ENCODE data around the gene SKI.
"Not testable (repeated sequence)": the region's sequence is repeated elsewhere in the genome, so short reads cannot be mapped to it uniquely, and the experiment has no call there.

The SKI gene

GRCh38 chr1:2231532-2232254, 3.6 kb downstream of the SKI start:
- DNase-seq = no peak

GRCh38 chr1:2232255-2232915, 4.3 kb downstream of the SKI start:
- DNase-seq = no peak

- DNase-seq = no peak
These were observed 4.9 kb downstream of the SKI start for GRCh38 chr1:2232916-2233438.

- DNase-seq = no peak
These were observed 5.3 kb downstream of the SKI start for GRCh38 chr1:2233468-2233867.

- DNase-seq = no peak
These were observed 6.1 kb downstream of the SKI start for GRCh38 chr1:2233997-2234761.

- no peak for DNase-seq
These were observed 6.6 kb downstream of the SKI start for GRCh38 chr1:2234762-2235113.

GRCh38 chr1:2235300-2235998, 7.3 kb downstream of the SKI start:
- no peak for DNase-seq

- DNase-seq = no peak
These were observed 8.9 kb downstream of the SKI start for GRCh38 chr1:2236695-2237677.

- no peak for DNase-seq
These were observed 9.7 kb downstream of the SKI start for GRCh38 chr1:2237773-2238172.

GRCh38 chr1:2238361-2239012, 10.4 kb downstream of the SKI start:
- no peak for DNase-seq

GRCh38 chr1:2239013-2239370, 10.9 kb downstream of the SKI start:
- no peak for DNase-seq

GRCh38 chr1:2239384-2239985, 11.4 kb downstream of the SKI start:
- no peak for DNase-seq

GRCh38 chr1:2240270-2241156, 12.4 kb downstream of the SKI start:
- no peak for DNase-seq

- DNase-seq = no peak
These were observed 13.7 kb downstream of the SKI start for GRCh38 chr1:2241820-2242219.

- DNase-seq = no peak
These were observed 15.0 kb downstream of the SKI start for GRCh38 chr1:2242814-2243725.

- not testable (repeated sequence) for DNase-seq
These were observed 18.9 kb downstream of the SKI start for GRCh38 chr1:2247045-2247394.

GRCh38 chr1:2247760-2248126, 19.6 kb downstream of the SKI start:
- no peak for DNase-seq

- DNase-seq = no peak
These were observed 20.2 kb downstream of the SKI start for GRCh38 chr1:2248127-2248826.
